Heart right ventricle (tissue), 16 donors: Measurements from ENCODE around the gene USP33. TPM values are rescaled to one million over a fixed set of nuclear protein-coding genes. Genes with fewer than 3 reads are reported as not detected.
"Not testable (repeated sequence)": the region's sequence is repeated elsewhere in the genome, so short reads cannot be mapped to it uniquely, and the experiment has no call there.

Experiments used
- ATAC-seq, 8 donors: fragments of 200-7000 bp; cut with Tn5 transposase; one replicate each; pipeline ENCODE4 v1.9.1; 2020; ENCODE audit warnings: mild to moderate bottlenecking in 8 of 8, moderate library complexity in 8 of 8, moderate number of reproducible peaks in 1 of 8
- DNase-seq, 2 donors: peaks; one replicate each; pipeline ENCODE4 v3.0.0-alpha.2; 2020
- H3K27ac ChIP-seq, 10 donors: fragments of 200-600 bp; sonication (generic) in 2 of 10; one replicate each; pipeline versions ENCODE4 v1.5.0 to v1.8.0; 2020 to 2022; ENCODE audit warnings: mild to moderate bottlenecking in 3 of 10
- H3K27me3 ChIP-seq, 7 donors: fragments of 200-600 bp; one replicate each; pipeline ENCODE4 v1.8.0; 2021 to 2022; ENCODE audit warnings: mild to moderate bottlenecking in 2 of 7
- H3K36me3 ChIP-seq, 9 donors: fragments of 200-600 bp; sonication (generic) in 1 of 9; one replicate each; pipeline versions ENCODE4 v1.5.0 to v1.8.0; 2020 to 2022; ENCODE audit warnings: mild to moderate bottlenecking in 2 of 9
- H3K4me1 ChIP-seq, 9 donors: fragments of 200-600 bp; sonication (generic) in 1 of 9; one replicate each; pipeline versions ENCODE4 v1.5.0 to v1.8.0; 2020 to 2022; ENCODE audit warnings: mild to moderate bottlenecking in 4 of 9
- H3K4me3 ChIP-seq, 10 donors: fragments of 200-600 bp; sonication (generic) in 2 of 10; one replicate each; pipeline versions ENCODE4 v1.5.0 to v1.8.0; 2020 to 2022; ENCODE audit warnings: mild to moderate bottlenecking in 7 of 10, moderate library complexity in 2 of 10
- H3K9me3 ChIP-seq, 11 donors: fragments of 200-600 bp in 10 of 11; sonication (generic) in 2 of 11; one replicate each; pipeline versions ENCODE4 v1.5.0 to v1.8.0; 2013 to 2022; ENCODE audit warnings: mild to moderate bottlenecking in 2 of 11, control low read depth in 1 of 11, moderate library complexity in 1 of 11
- WGBS, 2 donors: extraction: QIAGEN DNeasy Blood & Tissue Kit; methylation state at CpG; one replicate each; pipeline ENCODE4 v1.1.7; 2013; ENCODE audit warnings: inconsistent platforms in 1 of 2; 5-methylcytosine and 5-hydroxymethylcytosine counted together
- intact Hi-C, 10 donors: fragments of 100-400 bp; cut with DNase I; formaldehyde crosslinking; loops; one replicate each; pipeline versions ENCODE4 v1.11.1 to v1.14.2; 2022
- polyA plus RNA-seq, 2 donors: library from polyadenylated mRNA; stranded (reverse); fragments of 200-250 nt; gene quantifications; one replicate each; pipeline ENCODE4 v1.2.3, GENCODE V29; 2013
- total RNA-seq, 10 donors: library from RNA; stranded (reverse); fragmentation: NEBNext Ultra II Directional in 3 of 10; extraction: Animal tissue kit (Norgen Biotek cat#: 25700) in 3 of 10; gene quantifications; one replicate each; pipeline versions ENCODE4 v1.2.1 to v1.2.4, GENCODE V29; 2021 to 2023
- TF ChIP-seq, protein P1 (sequence below), 9 donors: fragments of 200-600 bp; sonication (generic) in 2 of 9; IDR thresholded peaks; one replicate each; pipeline versions ENCODE4 v1.5.0 to v1.8.0; 2021 to 2022; ENCODE audit warnings: antibody characterized with exemption in 9 of 9, mild to moderate bottlenecking in 5 of 9, moderate library complexity in 1 of 9
- donor health status: Arrhythmogenic right ventricular cardiomyopathy.
- donor health status: ischemic (EF 13 %, LVEDD 7.1; RV severe dilation, severe dysfunction).
- donor health status: healthy with polysubstance abuse.
- donor health status: DM: no; HTN: yes; CAD: no.
- donor health status: DM: no; HTN: no; CAD: no.
- donor health status: ischemic (EF 25% LVEDD 6.9; RV normal size, moderate dysfunction).
- donor health status: ischemic (EF 25% LVEDD 5.7; RV mildly dilated, moderate dysfunction).
- donor health status: healthy.
- donor health status: DM: yes; HTN: yes; CAD: no.
- donor health status: Ischemic cardiomyopathy.
- donor health status: ischemic (EF 35%, LVEDD 5.7; RV mildly dilated, moderate dysfunction).
- donor health status: nonischemic (EF 11% LVEDD 7.7; RV severe dilation, severe dysfunction).
- donor health status: DM: yes; HTN: yes; CAD: no.
- donor health status: PGD.
- donor health status: ischemic (EF 29% LVEDD 5.4; RV normal size, mild dysfunction).
- donor health status: nonischemic (EF 23%, LVEDD 6.1; RV moderate dilation, normal function).

USP33 gene
- total and polyA plus RNA-seq, 12 donors: 15.1 to 34.5 (median 27.7) TPM

DNA sequence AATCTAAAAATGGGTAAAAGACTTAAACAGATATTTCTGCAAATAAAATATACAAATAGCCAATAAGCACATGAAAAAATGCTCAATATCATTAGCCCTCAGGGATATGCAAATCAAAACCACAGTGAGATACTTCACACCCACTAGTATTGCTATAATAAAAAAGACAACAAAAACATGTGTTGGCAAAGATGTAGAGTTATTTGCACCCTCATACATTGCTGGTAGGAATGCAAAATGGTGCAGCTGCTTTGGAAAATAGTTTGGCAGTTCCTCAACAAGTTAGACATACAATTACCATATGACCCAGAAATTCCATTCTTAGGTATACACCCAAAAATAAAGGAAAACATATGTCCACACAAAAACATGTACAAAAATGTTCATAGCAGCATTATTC, 107.4 kb downstream of the USP33 start:
- H3K4me3 ChIP-seq: no peak overlapping the region

GRCh38 chr1:77649127-77649526, 110.5 kb downstream of the USP33 start:
- H3K4me3 ChIP-seq: no peak overlapping the region
- 92 to 99% methylated on average over 2 of the region's 2 CpGs for WGBS, 2 donors
- no peaks in the 10 kb centered on the region for H3K27me3 ChIP-seq
- H3K9me3 ChIP-seq: peaks cover 0 to 40% (median 25%) of the 10 kb centered on the region in 11 donors
- TF ChIP-seq, protein P1, sequence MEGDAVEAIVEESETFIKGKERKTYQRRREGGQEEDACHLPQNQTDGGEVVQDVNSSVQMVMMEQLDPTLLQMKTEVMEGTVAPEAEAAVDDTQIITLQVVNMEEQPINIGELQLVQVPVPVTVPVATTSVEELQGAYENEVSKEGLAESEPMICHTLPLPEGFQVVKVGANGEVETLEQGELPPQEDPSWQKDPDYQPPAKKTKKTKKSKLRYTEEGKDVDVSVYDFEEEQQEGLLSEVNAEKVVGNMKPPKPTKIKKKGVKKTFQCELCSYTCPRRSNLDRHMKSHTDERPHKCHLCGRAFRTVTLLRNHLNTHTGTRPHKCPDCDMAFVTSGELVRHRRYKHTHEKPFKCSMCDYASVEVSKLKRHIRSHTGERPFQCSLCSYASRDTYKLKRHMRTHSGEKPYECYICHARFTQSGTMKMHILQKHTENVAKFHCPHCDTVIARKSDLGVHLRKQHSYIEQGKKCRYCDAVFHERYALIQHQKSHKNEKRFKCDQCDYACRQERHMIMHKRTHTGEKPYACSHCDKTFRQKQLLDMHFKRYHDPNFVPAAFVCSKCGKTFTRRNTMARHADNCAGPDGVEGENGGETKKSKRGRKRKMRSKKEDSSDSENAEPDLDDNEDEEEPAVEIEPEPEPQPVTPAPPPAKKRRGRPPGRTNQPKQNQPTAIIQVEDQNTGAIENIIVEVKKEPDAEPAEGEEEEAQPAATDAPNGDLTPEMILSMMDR (IDR thresholded peaks at IDR 0.05): no peak
- H3K4me1 ChIP-seq: peaks cover 0 to 6% (median 0%) of the 10 kb centered on the region in 9 donors
- intact Hi-C loops: no loop called here
- H3K36me3 ChIP-seq: peaks cover 0 to 25% (median 0%) of the 10 kb centered on the region in 9 donors
- H3K27ac ChIP-seq: no peak overlapping the region
- DNase-seq: no peak
- ATAC-seq: no peak

More for the DNA sequence above, 107.4 kb downstream of the USP33 start:
- ATAC-seq (no peak), DNase-seq (no peak)
- Histone ChIP-seq H3K4me1 (peaks cover 0 to 7% (median 0%) of the 10 kb centered on the region in 9 donors), H3K9me3 (peaks cover 0 to 48% (median 25%) of the 10 kb centered on the region in 11 donors), H3K36me3 (peaks cover 0 to 4% (median 0%) of the 10 kb centered on the region in 9 donors), H3K27ac (no peak overlapping the region), H3K27me3 (no peaks in the 10 kb centered on the region)
- TF ChIP-seq, protein P1 (IDR thresholded peaks at IDR 0.05): no peak
- intact Hi-C loops: no loop called here

DNA sequence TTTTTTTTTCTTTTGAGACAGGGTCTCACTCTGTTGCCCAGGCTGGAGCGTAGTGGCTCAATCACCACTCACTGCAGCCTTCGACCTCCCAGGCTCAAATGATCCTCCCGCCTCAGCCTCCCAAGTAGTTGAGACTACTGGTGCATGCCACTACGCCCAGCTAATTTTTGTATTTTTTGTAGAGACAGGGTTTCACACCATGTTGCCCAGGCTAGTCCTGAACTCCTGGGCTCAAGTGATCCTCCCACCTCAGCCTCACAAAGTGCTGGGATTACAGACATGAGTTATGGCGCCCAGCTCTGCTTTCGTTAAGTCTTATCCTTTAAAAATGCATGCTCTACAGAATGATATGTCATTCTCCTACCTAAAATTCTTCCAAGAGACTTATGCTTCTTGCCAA, 113.4 kb downstream of the USP33 start:
- WGBS, 2 donors: 97% methylated on average over 6 of the region's 6 CpGs

More for the DNA sequence above, 113.4 kb downstream of the USP33 start:
- H3K4me1 ChIP-seq, ATAC-seq, H3K27me3 ChIP-seq, DNase-seq, intact Hi-C loops, H3K27ac ChIP-seq, H3K4me3 ChIP-seq: not testable (repeated sequence)
- Histone ChIP-seq H3K9me3 (peaks cover 0 to 36% (median 25%) of the 10 kb centered on the region in 11 donors), H3K36me3 (peaks cover 0 to 38% (median 0%) of the 10 kb centered on the region in 9 donors)

Other genes starting within 250 kb of the USP33 start
- gene ZZZ3, start 77.2 kb downstream of the USP33 start, total RNA-seq: 10 to 100 TPM; 26.8 to 39.3 (median 33.5) TPM
- 10 to 100 TPM in 1 of 2 donors, 1 to 10 TPM in 1; 6.5 to 13.1 TPM for gene ZZZ3, start 77.2 kb downstream of the USP33 start, polyA plus RNA-seq
- gene MIGA1, start 19.8 kb upstream of the USP33 start, total RNA-seq: 10 to 100 TPM in 9 of 10 donors, 1 to 10 TPM in 1; 9.9 to 14.8 (median 12.4) TPM
- gene MIGA1, start 19.8 kb upstream of the USP33 start, polyA plus RNA-seq: 1 to 10 TPM; 2.4 to 2.7 TPM
- 100 to 1,000 TPM; 248 to 479 (median 396) TPM for gene NEXN, start 128.8 kb upstream of the USP33 start, total RNA-seq
- 1,000 to 10,000 TPM in 1 of 2 donors, 100 to 1,000 TPM in 1; 277 to 1,016 TPM for gene NEXN, start 128.8 kb upstream of the USP33 start, polyA plus RNA-seq
- gene FUBP1, start 219.2 kb upstream of the USP33 start, total RNA-seq: 10 to 100 TPM; 54.1 to 77.6 (median 72.1) TPM
- 10 to 100 TPM; 27.8 to 36.4 TPM for gene FUBP1, start 219.2 kb upstream of the USP33 start, polyA plus RNA-seq
- gene DNAJB4, start 245.1 kb upstream of the USP33 start, total RNA-seq: 100 to 1,000 TPM in 6 of 10 donors, 10 to 100 TPM in 4; 72.4 to 178 (median 141) TPM
- 10 to 100 TPM; 38.5 to 58.8 TPM for gene DNAJB4, start 245.1 kb upstream of the USP33 start, polyA plus RNA-seq